SK-N-SH (cell line): ENCODE data around the gene RNF13. TPM values are rescaled to one million over a fixed set of nuclear protein-coding genes. Genes with fewer than 3 reads are reported as not detected.

Experiments used
- CTCF ChIA-PET: fragments of 300-600, 350-600 bp; formaldehyde crosslinking; extraction: SDS; loops from one replicate; lab custom pipeline; 2021; lab: Yijun Ruan, JAX
- POLR2A ChIA-PET: fragments of 350-600 bp; sonication (Branson Sonifier 250); formaldehyde crosslinking; extraction: SDS; loops from one replicate; lab custom pipeline; 2020; ENCODE audit warnings: antibody characterized with exemption, inconsistent platforms; lab: Yijun Ruan, JAX
- DNase-seq: peaks from one replicate; pipeline ENCODE4 v3.0.0; 2012
- H2AFZ ChIP-seq: fragments of 200-600 bp; sonication (generic); 2 replicates; pipeline ENCODE4 v1.8.1; 2016; ENCODE audit warnings: antibody characterized with exemption, mild to moderate bottlenecking, low read depth
- H3F3A ChIP-seq: fragments of 200-600 bp; sonication (generic); replicated peaks from 2 replicates; pipeline ENCODE3; 2016; ENCODE audit warnings: antibody characterized with exemption, mild to moderate bottlenecking; ENCODE audit not compliant: insufficient read depth
- H3K27ac ChIP-seq, 2 experiments: fragments of 200-500 bp in 1 of 2; fragments of 200-600 bp in 1 of 2; sonication (Bioruptor generic) in 1 of 2; sonication (generic), shearing (Covaris generic) in 1 of 2; 2 replicates each; pipeline versions ENCODE4 v1.5.1 to v1.6.1; 2014 to 2016; ENCODE audit warnings: low read depth in 2 of 2, inconsistent platforms in 1 of 2, low read length in 1 of 2, mild to moderate bottlenecking in 1 of 2, mixed read lengths in 1 of 2
- H3K27me3 ChIP-seq: fragments of 200-600 bp; sonication (generic), shearing (Covaris generic); 2 replicates; pipeline ENCODE4 v1.6.1; 2016; ENCODE audit warnings: mixed run types; ENCODE audit not compliant: insufficient read depth
- H3K36me3 ChIP-seq, 2 experiments: fragments of 200-500 bp in 1 of 2; fragments of 200-600 bp in 1 of 2; sonication (Bioruptor generic) in 1 of 2; sonication (generic) in 1 of 2; replicated peaks in 1 of 2; 2 replicates each; pipeline versions ENCODE3 to v1.5.1; 2014 to 2016; ENCODE audit warnings: low read length in 1 of 2, mild to moderate bottlenecking in 1 of 2; ENCODE audit not compliant: insufficient read depth in 2 of 2, control insufficient read depth in 1 of 2
- H3K4me1 ChIP-seq, 2 experiments: fragments of 200-500 bp in 1 of 2; fragments of 200-600 bp in 1 of 2; sonication (Bioruptor generic) in 1 of 2; sonication (generic), shearing (Covaris generic) in 1 of 2; 2 replicates each; pipeline versions ENCODE4 v1.5.1 to v1.6.1; 2014 to 2016; ENCODE audit warnings: low read depth in 1 of 2, low read length in 1 of 2, mixed run types in 1 of 2; ENCODE audit not compliant: insufficient read depth in 2 of 2, control insufficient read depth in 1 of 2
- H3K4me2 ChIP-seq: fragments of 200-600 bp; sonication (generic), shearing (Covaris generic); 2 replicates; pipeline ENCODE4 v1.6.1; 2017; ENCODE audit warnings: mixed run types
- H3K4me3 ChIP-seq, 2 experiments: fragments of 200-500 bp in 1 of 2; fragments of 200-600 bp in 1 of 2; sonication (Bioruptor generic) in 1 of 2; sonication (generic), shearing (Covaris generic) in 1 of 2; 2 replicates each; pipeline versions ENCODE4 v1.5.1 to v1.8.1; 2014 to 2016; ENCODE audit warnings: low read depth in 2 of 2, inconsistent platforms in 1 of 2, low read length in 1 of 2, mild to moderate bottlenecking in 1 of 2, mixed read lengths in 1 of 2, moderate library complexity in 1 of 2
- H3K79me2 ChIP-seq: fragments of 200-600 bp; sonication (generic); 2 replicates; pipeline ENCODE4 v1.8.1; 2017; ENCODE audit warnings: mild to moderate bottlenecking; ENCODE audit not compliant: insufficient read depth
- H3K9ac ChIP-seq: fragments of 200-600 bp; sonication (generic); 2 replicates; pipeline ENCODE4 v1.6.1; 2017; ENCODE audit warnings: mixed run types
- H3K9me2 ChIP-seq: fragments of 200-600 bp; sonication (generic); 2 replicates; pipeline ENCODE4 v1.6.1; 2017; ENCODE audit warnings: mixed run types
- H3K9me3 ChIP-seq: fragments of 200-600 bp; sonication (generic); 2 replicates; pipeline ENCODE4 v1.6.1; 2017; ENCODE audit warnings: mixed run types, mild to moderate bottlenecking, moderate library complexity
- H4K20me1 ChIP-seq: fragments of 200-600 bp; sonication (generic); 2 replicates; pipeline ENCODE4 v1.6.1; 2017; ENCODE audit warnings: mild to moderate bottlenecking, mixed run types; ENCODE audit not compliant: insufficient read depth
- CHD2 ChIP-seq: fragments of 150-350 bp; IDR thresholded peaks from 2 replicates; pipeline ENCODE4 v1.6.1; 2018; ENCODE audit warnings: low read length; ENCODE audit not compliant: partially characterized antibody
- FOSL2 ChIP-seq: IDR thresholded peaks from 2 replicates; pipeline ENCODE4 v1.4.0; 2012; ENCODE audit warnings: low read depth, mild to moderate bottlenecking, moderate library complexity, borderline replicate concordance
- GATA2 ChIP-seq: sonication (generic); formaldehyde crosslinking; IDR thresholded peaks from 2 replicates; pipeline ENCODE4 v1.5.0; 2020; ENCODE audit warnings: mild to moderate bottlenecking, missing genetic modification reagents
- MXI1 ChIP-seq: IDR thresholded peaks from 2 replicates; pipeline ENCODE4 v1.6.1; 2012; ENCODE audit warnings: mild to moderate bottlenecking, low read depth, low read length, improper control_type of control experiment
- POLR2AphosphoS5 ChIP-seq: IDR thresholded peaks from 2 replicates; pipeline ENCODE4 v1.6.1; 2012; ENCODE audit warnings: low read depth, low read length
- RXRA ChIP-seq: IDR thresholded peaks from 2 replicates; pipeline ENCODE4 v1.4.0; 2012; ENCODE audit warnings: low read depth, mild to moderate bottlenecking, borderline replicate concordance
- SIN3A ChIP-seq: IDR thresholded peaks from 2 replicates; pipeline ENCODE4 v1.6.1; 2012; ENCODE audit warnings: low read depth, mild to moderate bottlenecking, low read length, moderate library complexity, borderline replicate concordance
- TAF1 ChIP-seq: IDR thresholded peaks from 2 replicates; pipeline ENCODE4 v1.6.1; 2012; ENCODE audit warnings: low read depth, mild to moderate bottlenecking, low read length, moderate library complexity, borderline replicate concordance
- TEAD4 ChIP-seq: IDR thresholded peaks from 2 replicates; pipeline ENCODE4 v1.4.0; 2012; ENCODE audit warnings: mild to moderate bottlenecking, borderline replicate concordance; ENCODE audit not compliant: insufficient read depth
- ZBTB33 ChIP-seq: IDR thresholded peaks from 2 replicates; pipeline ENCODE4 v1.4.0; 2012; ENCODE audit warnings: low read depth, borderline replicate concordance
- WGBS: methylation state at CpG from one replicate; pipeline ENCODE4 v1.1.6; 2017; ENCODE audit warnings: low lambda C conversion rate; 5-methylcytosine and 5-hydroxymethylcytosine counted together
- polyA plus RNA-seq, 3 experiments: library from polyadenylated mRNA; depleted of rRNA; stranded (reverse); fragments of >200 nt; gene quantifications; 2 replicates each; pipeline ENCODE4 v1.2.3, GENCODE V29; 2012
- TF ChIP-seq, protein P1 (sequence below): IDR thresholded peaks from 2 replicates; pipeline ENCODE4 v1.4.0; 2012; ENCODE audit warnings: low read depth
- TF ChIP-seq, protein P2 (sequence below): IDR thresholded peaks from 2 replicates; pipeline ENCODE4 v1.6.1; 2012; ENCODE audit warnings: mild to moderate bottlenecking, low read depth, low read length, moderate library complexity

RNF13 gene
- polyA plus RNA-seq, 1 of the 3 experiments (the other 2 are of a cell fraction) = 14.9 TPM

GRCh38 chr3:149763565-149764195 lies 49.3 kb upstream of the RNF13 start:
- ChIA-PET POLR2A (no interaction called here), CTCF (interaction anchor here (0.8 to 4.6 kb wide), 3 partner anchors 8 to 45 kb away, joined by 3 to 27 read pairs (median 11); no protein-coding TSS in a partner anchor)
- no peaks in the 10 kb centered on the region for H4K20me1 ChIP-seq
- H3K9ac ChIP-seq = no peak overlapping the region
- no peak overlapping the region for H3K27ac ChIP-seq
- no peak for DNase-seq
- H3K4me2 ChIP-seq = no peak overlapping the region
- H3K4me3 ChIP-seq = no peak overlapping the region
- H2AFZ ChIP-seq = no peak overlapping the region
- H3K9me3 ChIP-seq = no peaks in the 10 kb centered on the region
- TF ChIP-seq CHD2 (no peak), RXRA (no peak), ZBTB33 (no peak), POLR2AphosphoS5 (no peak), TAF1 (no peak), GATA2 (CRISPR knock-in tag) (no peak), SIN3A (no peak), MXI1 (no peak), FOSL2 (no peak), TEAD4 (no peak)
- TF ChIP-seq, protein P1, sequence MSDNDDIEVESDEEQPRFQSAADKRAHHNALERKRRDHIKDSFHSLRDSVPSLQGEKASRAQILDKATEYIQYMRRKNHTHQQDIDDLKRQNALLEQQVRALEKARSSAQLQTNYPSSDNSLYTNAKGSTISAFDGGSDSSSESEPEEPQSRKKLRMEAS = no peak
- TF ChIP-seq, protein P2, sequence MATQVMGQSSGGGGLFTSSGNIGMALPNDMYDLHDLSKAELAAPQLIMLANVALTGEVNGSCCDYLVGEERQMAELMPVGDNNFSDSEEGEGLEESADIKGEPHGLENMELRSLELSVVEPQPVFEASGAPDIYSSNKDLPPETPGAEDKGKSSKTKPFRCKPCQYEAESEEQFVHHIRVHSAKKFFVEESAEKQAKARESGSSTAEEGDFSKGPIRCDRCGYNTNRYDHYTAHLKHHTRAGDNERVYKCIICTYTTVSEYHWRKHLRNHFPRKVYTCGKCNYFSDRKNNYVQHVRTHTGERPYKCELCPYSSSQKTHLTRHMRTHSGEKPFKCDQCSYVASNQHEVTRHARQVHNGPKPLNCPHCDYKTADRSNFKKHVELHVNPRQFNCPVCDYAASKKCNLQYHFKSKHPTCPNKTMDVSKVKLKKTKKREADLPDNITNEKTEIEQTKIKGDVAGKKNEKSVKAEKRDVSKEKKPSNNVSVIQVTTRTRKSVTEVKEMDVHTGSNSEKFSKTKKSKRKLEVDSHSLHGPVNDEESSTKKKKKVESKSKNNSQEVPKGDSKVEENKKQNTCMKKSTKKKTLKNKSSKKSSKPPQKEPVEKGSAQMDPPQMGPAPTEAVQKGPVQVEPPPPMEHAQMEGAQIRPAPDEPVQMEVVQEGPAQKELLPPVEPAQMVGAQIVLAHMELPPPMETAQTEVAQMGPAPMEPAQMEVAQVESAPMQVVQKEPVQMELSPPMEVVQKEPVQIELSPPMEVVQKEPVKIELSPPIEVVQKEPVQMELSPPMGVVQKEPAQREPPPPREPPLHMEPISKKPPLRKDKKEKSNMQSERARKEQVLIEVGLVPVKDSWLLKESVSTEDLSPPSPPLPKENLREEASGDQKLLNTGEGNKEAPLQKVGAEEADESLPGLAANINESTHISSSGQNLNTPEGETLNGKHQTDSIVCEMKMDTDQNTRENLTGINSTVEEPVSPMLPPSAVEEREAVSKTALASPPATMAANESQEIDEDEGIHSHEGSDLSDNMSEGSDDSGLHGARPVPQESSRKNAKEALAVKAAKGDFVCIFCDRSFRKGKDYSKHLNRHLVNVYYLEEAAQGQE = no peak
- no peaks in the 10 kb centered on the region; the same call in 1 of the 2 replicates for H3K27me3 ChIP-seq
- H3K9me2 ChIP-seq = peaks cover 4% of the 10 kb centered on the region; the same call in 1 of the 2 replicates
- H3F3A ChIP-seq = no peaks in the 10 kb centered on the region
- no peaks in the 10 kb centered on the region for H3K79me2 ChIP-seq
- H3K36me3 ChIP-seq = no peaks in the 10 kb centered on the region
- 27% methylated on average over 3 of the region's 3 CpGs for WGBS
- H3K4me1 ChIP-seq = no peaks in the 10 kb centered on the region
